HL-60 (cell line): Measurements from ENCODE around the gene FOXP1.
A peak's percentile ranks its signal among the peaks of the same experiment; 100 is the strongest.

Experiments used
- DNase-seq, 2 experiments: peaks; one replicate each; pipeline ENCODE4 v3.0.0-alpha.2; 2010 to 2020; ENCODE audit warnings: low read depth in 1 of 2, low spot score in 1 of 2
- H3K27ac ChIP-seq: fragments of 250-450 bp; sonication (Bioruptor Pico); replicated peaks from 2 replicates; pipeline ENCODE4 v1.5.1; 2020; ENCODE audit warnings: mild to moderate bottlenecking, moderate library complexity
- H3K27me3 ChIP-seq: fragments of 250-450 bp; sonication (Bioruptor Pico); 2 replicates; pipeline ENCODE4 v1.5.1; 2021; ENCODE audit warnings: mild to moderate bottlenecking, moderate library complexity; ENCODE audit not compliant: insufficient read depth, poor library complexity, severe bottlenecking
- H3K4me3 ChIP-seq: replicated peaks from 2 replicates; pipeline ENCODE4 v1.5.1; 2011; ENCODE audit warnings: mild to moderate bottlenecking, control low read depth, low read length; ENCODE audit not compliant: insufficient read depth
- CTCF ChIP-seq: IDR thresholded peaks from one replicate; pipeline ENCODE4 v1.5.1; 2011; ENCODE audit warnings: low read length, control low read depth, inconsistent platforms; ENCODE audit not compliant: insufficient read depth
- GABPA ChIP-seq: IDR thresholded peaks from 2 replicates; pipeline ENCODE4 v1.6.1; 2012; ENCODE audit warnings: low read depth
- SPI1 ChIP-seq: IDR thresholded peaks from 2 replicates; pipeline ENCODE4 v1.6.1; 2012; ENCODE audit warnings: low read depth, mild to moderate bottlenecking, borderline replicate concordance
- microRNA-seq: library from miRNA; unstranded; fragments of <30 nt; microRNA quantifications from one replicate; pipeline ENCODE4, GENCODE V29; 2018

FOXP1 gene

GRCh38 chr3:70905491-70905890 lies 678.0 kb downstream of the FOXP1 start:
- Histone ChIP-seq H3K27ac (no peak overlapping the region), H3K27me3 (peaks cover 5% of the 10 kb centered on the region), H3K4me3 (no peak overlapping the region)
- TF ChIP-seq CTCF (no peak), GABPA (no peak), SPI1 (no peak)
- no peak for DNase-seq

Small RNAs within 50 kb of the gene (microRNA-seq; reads per million reads assigned to microRNA genes)
- gene MIR1284 = 11.5 reads per million, percentile 35 among the genes with 10 or more reads in this experiment
